Loucy (cell line): ENCODE data around the gene ELOVL1.

Experiments used
- CTCF ChIP-seq: fragments of 200-600 bp; sonication (generic); conservative IDR thresholded peaks from 2 replicates; pipeline ENCODE4 v1.5.1; 2014; ENCODE audit warnings: mild to moderate bottlenecking, antibody characterized with exemption, low read length
- EZH2phosphoT487 ChIP-seq: fragments of 200-600 bp; IDR thresholded peaks from 2 replicates; pipeline ENCODE4 v1.6.1; 2018; ENCODE audit warnings: antibody characterized with exemption, mild to moderate bottlenecking, moderate library complexity, borderline replicate concordance

DNA sequence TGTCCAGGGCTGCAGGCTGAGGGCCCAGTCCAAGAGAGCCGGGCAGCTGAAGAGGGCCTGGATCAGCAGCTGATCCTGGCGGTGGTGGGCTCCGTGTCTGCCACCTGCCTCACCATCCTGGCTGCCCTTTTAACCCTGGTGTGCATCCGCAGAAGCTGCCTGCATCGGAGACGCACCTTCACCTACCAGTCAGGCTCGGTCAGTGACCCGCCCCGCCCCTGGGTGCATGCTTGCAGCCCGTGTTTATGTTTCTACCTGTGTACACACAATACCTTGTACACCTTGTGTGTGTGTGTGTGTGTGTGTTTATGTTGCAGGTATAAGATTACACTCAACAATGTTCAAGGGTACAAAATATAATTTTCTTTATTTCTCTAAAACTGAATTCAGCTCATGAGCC lies 54.0 kb downstream of the ELOVL1 start:
- TF ChIP-seq CTCF (no peak), EZH2phosphoT487 (no peak)
